Fibroblast of lung (primary cell): ENCODE data around the gene UBL4B.

ENCODE experiments used
- EZH2 ChIP-seq: IDR thresholded peaks from 2 replicates; pipeline ENCODE4 v1.5.1; 2012; ENCODE audit warnings: low read length, control low read depth, mild to moderate bottlenecking; ENCODE audit errors: missing control alignments
- TF ChIP-seq, protein P1 (sequence below), 2 donors: IDR thresholded peaks in 1 of 2; conservative IDR thresholded peaks in 1 of 2; 1 replicate in 1 of 2; 2 replicates in 1 of 2; pipeline ENCODE4 v1.5.1; 2011 to 2012; ENCODE audit warnings: low read length in 2 of 2, control low read depth in 1 of 2, inconsistent platforms in 1 of 2, low read depth in 1 of 2, mild to moderate bottlenecking in 1 of 2

DNA sequence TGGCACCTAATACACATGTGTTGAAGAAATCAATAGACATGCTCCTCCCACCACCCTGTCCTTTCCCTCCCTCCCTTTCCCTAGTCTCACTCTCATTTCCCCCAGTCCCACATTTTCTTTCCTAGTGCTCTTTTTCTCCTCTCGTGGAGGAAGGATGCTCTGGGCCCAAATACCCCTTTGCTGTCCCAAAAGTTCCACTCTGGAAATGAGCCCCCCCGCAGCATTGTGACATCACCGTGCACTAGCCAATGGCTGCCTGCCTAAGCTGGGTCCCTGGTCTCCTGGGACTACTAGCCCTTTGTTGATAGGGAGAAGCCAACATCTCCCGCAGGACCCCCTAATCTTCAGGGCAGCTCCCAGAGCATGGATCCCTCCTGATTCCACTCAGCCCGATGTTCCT, at the start of gene UBL4B:
- TF ChIP-seq, protein P1, sequence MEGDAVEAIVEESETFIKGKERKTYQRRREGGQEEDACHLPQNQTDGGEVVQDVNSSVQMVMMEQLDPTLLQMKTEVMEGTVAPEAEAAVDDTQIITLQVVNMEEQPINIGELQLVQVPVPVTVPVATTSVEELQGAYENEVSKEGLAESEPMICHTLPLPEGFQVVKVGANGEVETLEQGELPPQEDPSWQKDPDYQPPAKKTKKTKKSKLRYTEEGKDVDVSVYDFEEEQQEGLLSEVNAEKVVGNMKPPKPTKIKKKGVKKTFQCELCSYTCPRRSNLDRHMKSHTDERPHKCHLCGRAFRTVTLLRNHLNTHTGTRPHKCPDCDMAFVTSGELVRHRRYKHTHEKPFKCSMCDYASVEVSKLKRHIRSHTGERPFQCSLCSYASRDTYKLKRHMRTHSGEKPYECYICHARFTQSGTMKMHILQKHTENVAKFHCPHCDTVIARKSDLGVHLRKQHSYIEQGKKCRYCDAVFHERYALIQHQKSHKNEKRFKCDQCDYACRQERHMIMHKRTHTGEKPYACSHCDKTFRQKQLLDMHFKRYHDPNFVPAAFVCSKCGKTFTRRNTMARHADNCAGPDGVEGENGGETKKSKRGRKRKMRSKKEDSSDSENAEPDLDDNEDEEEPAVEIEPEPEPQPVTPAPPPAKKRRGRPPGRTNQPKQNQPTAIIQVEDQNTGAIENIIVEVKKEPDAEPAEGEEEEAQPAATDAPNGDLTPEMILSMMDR (conservative IDR thresholded peaks at IDR 0.05 in 1 of 2, IDR thresholded peaks at IDR 0.05 in 1 of 2; ENCODE audit: low read depth in 1 of 2, low read length in 2 of 2) = no peak
- TF ChIP-seq EZH2 = no peak
